T-helper 2 cell treated with Interferon-gamma antibody and Interleukin-4, amounts not matched to agents 100 ng/mL and 5 ng/mL, for 36 hours (primary cell): Measurements from ENCODE around the gene AHRR. TPM values are rescaled to one million over a fixed set of nuclear protein-coding genes. Genes with fewer than 3 reads are reported as not detected.
"Not testable (repeated sequence)": the region's sequence is repeated elsewhere in the genome, so short reads cannot be mapped to it uniquely, and the experiment has no call there.

ENCODE experiments used
- intact Hi-C: fragments of 100-400 bp; cut with micrococcal nuclease; formaldehyde crosslinking; loops from one replicate; pipeline ENCODE4 v1.15.1; 2023
- total RNA-seq: library from RNA; stranded (reverse); gene quantifications from 2 replicates; pipeline ENCODE4 v1.2.3, GENCODE V29; 2022

Gene AHRR
- 39.4 and 42.2 TPM in 2 replicates for total RNA-seq

GRCh38 chr5:321230-321725 is at the start of gene AHRR:
Gene AHRR (plus strand): TSS chr5:321714. CDS start chr5:343903, 22,189 bp downstream.
- intact Hi-C loops, result loop anchor here (1.0 kb wide), 1 partner anchor 12 kb away; no protein-coding TSS in a partner anchor

- intact Hi-C loops, result loop anchor here (1.0 to 5.0 kb wide), 4 partner anchors 53 to 1521 kb away; partner anchors contain the start of genes CCDC127, CEP72, EXOC3 and SDHA
Measured at GRCh38 chr5:271828-272167, 49.7 kb upstream of the AHRR start.

- intact Hi-C loops, result loop anchor here (5.0 kb wide), 1 partner anchor 1519 kb away; no protein-coding TSS in a partner anchor
Measured at GRCh38 chr5:273091-273490, 48.4 kb upstream of the AHRR start.

- intact Hi-C loops, result loop anchor here (5.0 kb wide), 1 partner anchor 1519 kb away; no protein-coding TSS in a partner anchor
Measured at GRCh38 chr5:273491-273890, 48.0 kb upstream of the AHRR start.

- intact Hi-C loops, result loop anchor here (5.0 kb wide), 1 partner anchor 1518 kb away; no protein-coding TSS in a partner anchor
Measured at GRCh38 chr5:274346-274745, 47.2 kb upstream of the AHRR start.

GRCh38 chr5:278646-279045 is 42.9 kb upstream of the AHRR start:
- intact Hi-C loops, result no loop called here

GRCh38 chr5:279051-279665 is 42.4 kb upstream of the AHRR start:
- intact Hi-C loops, result not testable (repeated sequence)

- intact Hi-C loops, result no loop called here
Measured at GRCh38 chr5:285991-286557, 35.4 kb upstream of the AHRR start.

- intact Hi-C loops, result not testable (repeated sequence)
Measured at GRCh38 chr5:290200-290599, 31.3 kb upstream of the AHRR start.

- intact Hi-C loops, result not testable (repeated sequence)
Measured at GRCh38 chr5:291345-291744, 30.2 kb upstream of the AHRR start.

GRCh38 chr5:294788-295187 is 26.7 kb upstream of the AHRR start:
- intact Hi-C loops, result not testable (repeated sequence)

GRCh38 chr5:296207-296606 is 25.3 kb upstream of the AHRR start:
- intact Hi-C loops, result not testable (repeated sequence)

GRCh38 chr5:296954-297353 is 24.6 kb upstream of the AHRR start:
- intact Hi-C loops, result not testable (repeated sequence)

- intact Hi-C loops, result not testable (repeated sequence)
Measured at GRCh38 chr5:297448-297847, 24.1 kb upstream of the AHRR start.

- intact Hi-C loops, result not testable (repeated sequence)
Measured at GRCh38 chr5:297991-298736, 23.4 kb upstream of the AHRR start.

GRCh38 chr5:298737-299125 is 22.8 kb upstream of the AHRR start:
- intact Hi-C loops, result no loop called here

GRCh38 chr5:299921-300320 is 21.6 kb upstream of the AHRR start:
- intact Hi-C loops, result not testable (repeated sequence)

- intact Hi-C loops, result not testable (repeated sequence)
Measured at GRCh38 chr5:300691-301435, 20.7 kb upstream of the AHRR start.

- intact Hi-C loops, result not testable (repeated sequence)
Measured at GRCh38 chr5:302416-302815, 19.1 kb upstream of the AHRR start.

- intact Hi-C loops, result no loop called here
Measured at GRCh38 chr5:302966-303365, 18.5 kb upstream of the AHRR start.

- intact Hi-C loops, result not testable (repeated sequence)
Measured at GRCh38 chr5:303741-304140, 17.8 kb upstream of the AHRR start.
